HG03280 (cell line): ENCODE measurements around the gene GBX1.

Experiments used
- ATAC-seq: cut with Tn5 transposase; IDR thresholded peaks from one replicate; pipeline ENCODE4 v1.9.1; 2021; ENCODE audit warnings: mild to moderate bottlenecking, moderate library complexity; ENCODE audit not compliant: unreplicated experiment

The GBX1 gene

DNA sequence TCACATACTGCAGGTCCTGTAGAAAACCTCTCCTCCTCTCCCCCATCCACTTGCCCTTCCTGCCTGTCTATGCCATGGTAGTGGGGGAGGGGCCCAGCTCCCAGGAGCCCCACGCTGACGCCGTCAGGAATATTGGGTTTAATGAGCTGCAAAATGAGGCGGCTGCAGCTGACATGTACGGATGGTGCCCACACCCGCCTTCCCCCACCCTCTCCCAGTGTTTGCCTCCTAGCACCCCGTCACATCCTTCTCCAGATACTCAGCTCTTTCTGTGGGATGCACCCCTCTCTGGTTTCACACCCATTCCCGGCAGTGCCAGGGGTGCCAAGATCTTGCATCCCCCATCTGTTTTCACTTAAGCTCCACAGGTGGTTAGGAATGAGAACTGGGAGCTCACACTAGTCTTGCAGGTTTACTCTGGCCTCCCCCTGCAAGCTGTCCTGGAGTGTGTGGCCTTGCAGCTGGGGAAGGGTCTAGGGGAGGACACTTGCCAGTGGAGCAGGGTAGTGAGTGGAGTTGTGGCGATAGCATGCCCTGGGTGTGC is 26.1 kb downstream of the GBX1 start:
- no peak for ATAC-seq

- no peak for ATAC-seq
These were observed 26.7 kb downstream of the GBX1 start for GRCh38 chr7:151140826-151141225.

GRCh38 chr7:151139791-151140190 is 27.7 kb downstream of the GBX1 start:
- ATAC-seq, result no peak

- ATAC-seq, result no peak
These were observed 28.3 kb downstream of the GBX1 start for GRCh38 chr7:151139071-151139790.

- no peak for ATAC-seq
These were observed 29.2 kb downstream of the GBX1 start for GRCh38 chr7:151138153-151138851.

GRCh38 chr7:151137791-151138152 is 29.7 kb downstream of the GBX1 start:
- no peak for ATAC-seq

- no peak for ATAC-seq
These were observed 30.3 kb downstream of the GBX1 start for GRCh38 chr7:151137076-151137675.

DNA sequence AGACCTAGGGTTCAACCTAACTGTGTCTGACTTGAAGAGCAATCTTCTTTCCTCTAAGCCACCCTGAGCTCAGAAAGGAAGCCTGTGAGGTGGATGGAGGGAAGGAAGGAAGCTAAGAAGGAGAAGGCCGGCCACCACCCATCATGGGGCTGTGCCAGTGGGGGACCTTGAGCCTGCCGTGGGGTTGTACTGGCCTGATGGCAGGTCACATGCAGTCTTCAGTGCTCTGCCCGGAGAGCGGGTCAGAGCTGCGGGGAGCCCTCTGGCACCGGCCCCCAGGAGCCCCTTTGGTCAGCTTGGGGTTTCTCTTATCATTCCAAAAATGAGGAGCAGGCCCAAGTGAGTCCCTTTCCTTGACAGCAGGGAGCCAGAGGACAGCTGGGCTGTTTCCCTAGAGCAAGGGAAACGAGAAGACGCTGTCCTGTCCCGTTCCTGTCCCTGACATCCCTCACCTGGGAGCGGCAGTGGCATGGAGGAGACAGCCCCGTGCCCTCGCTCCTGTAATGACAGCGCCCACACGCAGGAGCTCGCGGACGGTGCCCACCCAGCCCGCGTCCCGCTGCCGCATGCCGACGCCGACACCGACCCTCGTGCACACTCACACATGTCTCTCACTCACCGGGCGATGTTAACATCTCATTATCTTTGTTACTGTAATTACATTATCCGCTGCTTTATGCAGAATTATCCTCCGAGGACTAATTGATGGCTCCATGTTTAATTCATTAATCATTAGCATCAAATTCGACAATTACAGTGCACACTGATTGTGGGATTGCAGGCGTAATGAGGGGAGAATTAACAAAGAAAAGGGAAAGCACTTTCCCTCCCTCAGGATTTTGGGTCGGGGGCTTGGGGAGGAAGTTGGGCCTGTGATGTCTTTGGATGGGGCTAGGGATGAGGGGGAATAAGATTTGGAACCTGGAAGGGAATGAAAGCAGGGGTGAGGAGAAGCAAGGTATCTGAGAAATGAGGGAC is 31.3 kb downstream of the GBX1 start:
- ATAC-seq, result no peak

DNA sequence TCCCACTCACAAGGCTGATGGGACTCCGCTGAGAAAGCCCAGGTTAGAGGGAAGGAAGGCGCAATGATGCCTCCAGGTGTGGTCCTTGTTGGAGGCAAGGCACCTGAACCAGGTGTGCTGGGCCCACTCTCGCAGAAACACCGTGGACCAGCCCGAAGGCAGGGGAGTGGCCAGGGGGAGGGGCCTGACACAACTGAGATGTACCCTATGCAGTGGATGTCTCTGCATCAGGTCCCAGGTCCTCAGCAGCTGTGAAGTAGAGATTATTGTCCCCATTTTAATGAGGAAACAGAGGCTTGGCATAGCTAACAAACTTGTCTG is 32.0 kb downstream of the GBX1 start:
- no peak for ATAC-seq

DNA sequence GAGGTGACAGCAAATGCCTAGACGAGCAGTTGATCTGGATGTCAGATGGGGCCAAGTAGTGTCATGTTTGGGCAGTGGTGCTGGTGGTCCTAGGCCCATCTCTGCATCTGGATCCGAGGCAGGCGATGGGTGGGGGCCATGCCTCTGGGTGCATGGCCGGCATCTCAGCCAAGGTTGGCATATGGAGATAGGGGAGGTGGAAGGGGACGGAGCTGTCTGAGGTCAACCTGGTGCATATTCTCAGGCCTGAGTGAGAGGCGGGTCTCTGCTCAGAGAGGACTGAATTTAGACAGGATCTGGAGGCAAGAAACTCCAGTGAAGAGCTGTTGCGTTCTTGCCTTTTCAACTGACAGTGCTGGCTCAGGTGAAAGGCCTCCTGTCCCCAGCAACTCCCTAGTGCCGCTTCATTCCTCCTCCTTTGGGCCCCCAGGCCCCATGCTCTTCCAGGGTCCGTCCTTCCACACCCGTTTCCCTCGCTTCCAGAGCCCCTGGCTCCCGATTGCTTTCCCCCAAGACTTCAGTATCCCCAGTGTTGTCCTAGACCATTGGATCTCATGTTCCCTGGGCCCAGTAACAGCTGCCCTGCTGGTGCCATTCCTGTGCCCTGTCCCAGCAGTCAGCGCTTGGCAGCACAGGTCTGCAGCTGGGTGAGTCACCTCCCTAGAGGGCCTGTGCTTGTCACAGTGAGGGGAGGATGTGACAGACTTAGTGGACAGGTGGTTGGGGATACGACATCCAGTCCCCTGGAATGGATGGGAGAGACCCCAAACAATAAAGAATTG is 32.6 kb downstream of the GBX1 start:
- no peak for ATAC-seq

GRCh38 chr7:151133986-151134742 is 33.3 kb downstream of the GBX1 start:
- no peak for ATAC-seq

DNA sequence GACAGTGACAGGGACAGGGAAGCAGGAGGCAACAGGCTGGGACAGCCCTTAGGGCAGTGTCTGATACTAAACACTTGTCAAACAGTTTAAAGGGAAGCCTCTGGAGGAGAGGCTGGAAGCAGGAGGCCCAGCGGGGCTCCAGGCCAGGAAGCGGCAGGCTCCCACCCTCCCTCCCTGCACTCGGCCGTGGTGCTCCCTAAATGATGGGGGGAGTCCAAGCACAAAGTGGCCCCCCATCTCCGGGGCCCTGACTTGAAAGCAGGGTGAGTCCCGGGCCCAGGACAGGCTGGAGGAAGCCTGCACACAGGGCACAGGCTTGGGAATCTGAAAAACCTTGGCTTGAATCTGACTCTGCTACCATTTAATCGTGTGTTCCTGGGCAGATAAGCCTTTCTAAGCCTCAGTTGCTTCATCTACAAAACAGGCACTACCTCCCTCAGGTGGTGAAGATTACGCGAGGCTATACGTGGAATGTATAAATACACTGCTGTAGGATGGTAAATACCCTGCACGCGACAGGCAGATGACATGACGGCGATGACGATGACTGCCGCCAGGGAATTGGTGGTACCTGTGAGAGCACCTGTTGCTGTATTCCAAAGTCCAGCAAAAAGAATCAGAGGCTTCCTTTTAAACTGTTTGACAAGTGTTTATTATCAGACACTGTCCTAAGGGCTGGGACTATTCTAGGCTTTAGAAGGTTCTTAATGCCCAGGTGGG is 34.1 kb downstream of the GBX1 start:
- ATAC-seq, result no peak

DNA sequence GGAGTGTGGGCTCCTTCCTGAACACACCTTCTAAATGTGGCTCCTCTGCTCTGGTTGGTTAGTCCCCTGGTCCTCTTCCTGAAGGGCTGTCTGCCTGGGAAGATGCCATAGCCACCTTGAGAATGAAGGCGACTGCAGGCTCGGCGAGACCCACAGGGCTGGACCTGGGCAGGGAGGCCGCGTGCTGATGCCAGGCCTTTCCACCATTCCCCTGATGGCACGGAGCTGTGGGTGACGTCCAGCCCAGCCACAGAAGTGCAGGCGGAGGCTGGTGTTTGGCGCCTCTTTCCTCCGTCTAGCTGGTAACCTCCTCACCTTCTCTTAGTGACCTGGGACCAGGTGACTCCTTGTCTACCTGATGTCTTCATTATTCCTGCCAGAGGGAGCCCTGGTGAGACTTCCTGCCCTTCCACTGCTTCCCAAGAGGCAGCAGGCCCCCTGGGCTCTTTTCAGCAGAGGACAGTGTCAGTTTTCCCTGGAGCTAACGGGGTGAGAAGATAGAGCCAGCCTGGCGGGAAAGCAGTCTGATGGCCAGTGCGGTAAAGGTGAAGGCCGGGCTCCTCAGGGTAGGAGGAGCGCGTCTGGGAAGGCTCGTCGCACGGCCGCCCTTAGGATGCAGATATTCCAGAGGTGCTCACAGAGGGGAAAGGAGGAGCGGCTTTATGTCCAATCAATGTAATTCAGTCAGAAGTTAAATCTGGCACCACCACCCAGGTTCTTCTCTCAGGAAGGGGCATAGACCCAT is 34.9 kb downstream of the GBX1 start:
- ATAC-seq, result no peak

DNA sequence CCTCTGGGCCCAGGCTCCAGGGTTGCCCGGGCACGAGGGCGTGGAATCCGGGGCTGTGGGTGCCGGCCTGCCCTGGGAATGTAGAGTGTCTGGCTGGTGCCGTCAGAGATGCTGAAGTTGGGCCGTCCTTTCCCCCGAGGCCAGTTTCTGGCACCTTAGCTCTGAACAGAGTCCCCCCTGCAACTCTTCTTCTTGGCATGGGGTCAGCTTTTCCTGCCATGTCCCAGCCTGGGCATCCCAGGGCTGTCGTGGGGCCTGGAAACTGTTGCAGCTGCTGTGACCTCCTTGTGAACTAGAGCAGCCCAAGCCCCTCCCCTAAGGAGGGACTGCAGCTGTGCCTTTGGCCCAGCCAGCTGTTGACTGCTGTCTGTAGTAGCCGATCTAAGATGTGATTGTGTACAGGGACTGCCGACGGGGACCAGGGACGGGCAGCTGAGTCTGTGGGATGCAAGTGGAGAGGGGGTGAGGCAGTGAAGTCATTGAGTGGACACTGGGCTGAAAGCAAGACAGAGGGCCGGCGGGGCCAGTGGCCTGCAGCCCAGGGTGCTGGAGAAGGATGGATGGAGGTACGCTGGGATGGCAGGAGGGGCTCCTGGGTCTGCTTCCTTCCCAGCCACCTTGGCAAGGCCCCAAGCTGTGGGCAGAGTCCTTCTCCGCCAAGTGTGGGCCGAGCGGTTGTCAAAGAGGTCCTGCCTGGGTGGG is 35.8 kb downstream of the GBX1 start:
- ATAC-seq, result no peak

DNA sequence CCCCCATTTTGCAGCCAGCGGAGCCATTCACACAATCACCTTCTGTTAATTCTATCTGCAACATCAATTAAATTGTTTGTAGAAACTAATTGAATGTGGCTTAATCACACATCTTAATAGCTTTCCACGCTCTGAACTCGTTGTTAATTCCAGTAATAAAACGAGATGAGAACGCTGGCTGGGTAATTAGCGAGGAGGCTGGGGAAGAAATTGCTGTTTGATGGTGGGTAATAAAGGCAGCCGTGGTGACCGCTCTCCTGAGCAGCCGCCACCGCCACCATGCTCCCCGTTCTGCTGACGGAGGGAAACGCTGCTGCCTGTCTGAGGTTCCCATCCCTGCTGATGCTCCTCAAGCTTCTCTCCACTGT is 36.3 kb downstream of the GBX1 start:
- ATAC-seq, result no peak

DNA sequence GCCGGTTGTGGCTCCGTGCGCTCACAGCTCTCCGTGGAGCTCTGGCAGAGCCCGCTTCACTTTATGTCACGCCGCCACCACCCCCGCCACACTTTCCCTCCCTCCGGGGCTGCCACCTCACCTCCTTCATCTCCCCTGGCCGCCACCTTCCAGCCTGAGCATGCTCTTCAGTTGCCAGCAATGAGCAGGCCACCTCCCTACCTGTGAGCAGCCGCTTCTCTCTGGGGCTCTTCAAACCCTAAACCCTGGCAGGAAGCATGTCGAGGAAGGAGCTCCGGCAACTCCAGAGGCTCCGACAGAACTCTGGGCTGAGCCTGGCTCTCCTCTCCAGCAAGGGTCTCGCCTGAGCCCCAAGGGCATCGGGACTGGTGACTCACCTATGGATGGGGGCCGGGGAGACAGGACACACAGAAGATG is 36.7 kb downstream of the GBX1 start:
- no peak for ATAC-seq

GRCh38 chr7:151129960-151130591 is 37.4 kb downstream of the GBX1 start:
- no peak for ATAC-seq
